A673 (cell line): ENCODE data around the gene STARD5. TPM values are rescaled to one million over a fixed set of nuclear protein-coding genes. Genes with fewer than 3 reads are reported as not detected.
A peak's percentile ranks its signal among the peaks of the same experiment; 100 is the strongest.

Experiments used
- BruUV-seq: library from RNA; stranded (reverse); fragments of 400-500 nt; replicated peaks from 2 replicates; lab custom pipeline; 2021; lab: Mats Ljungman, UMichigan
- CTCF ChIA-PET: fragments of 300-600 bp; sonication (Branson Sonifier 250); formaldehyde crosslinking; loops from one replicate; lab custom pipeline; 2022; ENCODE audit warnings: antibody characterized with exemption; lab: Charles Lee
- POLR2A ChIA-PET: fragments of 300-600 bp; sonication (Branson Sonifier 250); formaldehyde crosslinking; loops from one replicate; lab custom pipeline; 2022; ENCODE audit warnings: antibody characterized with exemption; ENCODE audit not compliant: low non-redundant PET; lab: Charles Lee
- DNase-seq: peaks from one replicate; pipeline ENCODE4 v3.0.0-alpha.2; 2015; ENCODE audit warnings: low spot score
- H3K27ac ChIP-seq: fragments of 200-600 bp; sonication (generic); 2 replicates; pipeline ENCODE4 v1.5.1; 2016; ENCODE audit warnings: mixed run types, low read depth, mild to moderate bottlenecking, mixed read lengths, antibody characterized with exemption, low read length; ENCODE audit not compliant: poor library complexity, severe bottlenecking
- H3K27me3 ChIP-seq: fragments of 200-600 bp; sonication (generic); replicated peaks from 2 replicates; pipeline ENCODE4 v1.6.1; 2017; ENCODE audit warnings: mixed run types, low read depth, mild to moderate bottlenecking, mixed read lengths, antibody characterized with exemption, low read length; ENCODE audit not compliant: insufficient read depth, poor library complexity
- H3K36me3 ChIP-seq: fragments of 200-600 bp; sonication (generic); 2 replicates; pipeline ENCODE4 v1.6.1; 2016; ENCODE audit warnings: mixed run types, mild to moderate bottlenecking, mixed read lengths, antibody characterized with exemption, low read length; ENCODE audit not compliant: insufficient read depth, poor library complexity, severe bottlenecking
- H3K4me1 ChIP-seq: fragments of 200-600 bp; sonication (generic); 2 replicates; pipeline ENCODE4 v1.6.1; 2017; ENCODE audit warnings: mixed run types, mild to moderate bottlenecking, mixed read lengths, antibody characterized with exemption, low read length; ENCODE audit not compliant: insufficient read depth, poor library complexity, severe bottlenecking
- H3K4me3 ChIP-seq: fragments of 200-600 bp; sonication (generic); 2 replicates; pipeline ENCODE4 v1.5.1; 2016; ENCODE audit warnings: low read depth, mixed run types, mild to moderate bottlenecking, mixed read lengths, low read length; ENCODE audit not compliant: poor library complexity, severe bottlenecking
- H3K9me3 ChIP-seq: fragments of 200-600 bp; sonication (generic); 2 replicates; pipeline ENCODE4 v1.6.1; 2016; ENCODE audit warnings: mixed run types, low read depth, mild to moderate bottlenecking, mixed read lengths, antibody characterized with exemption, low read length; ENCODE audit not compliant: poor library complexity, severe bottlenecking
- CTCF ChIP-seq: fragments of 300-800, 200-600 bp; sonication (generic); conservative IDR thresholded peaks from 2 replicates; pipeline ENCODE4 v1.5.1; 2017; ENCODE audit warnings: low read depth, mild to moderate bottlenecking, antibody characterized with exemption, low read length, moderate library complexity, mixed read lengths
- EZH2 ChIP-seq: fragments of 200-600 bp; sonication (generic); IDR thresholded peaks from 2 replicates; pipeline ENCODE4 v1.6.1; 2017; ENCODE audit warnings: borderline replicate concordance, low read depth, mild to moderate bottlenecking, mixed read lengths, antibody characterized with exemption, low read length; ENCODE audit not compliant: poor library complexity, severe bottlenecking
- intact Hi-C: fragments of 100-400 bp; cut with micrococcal nuclease; formaldehyde crosslinking; loops from one replicate; pipeline ENCODE4 v1.10.0; 2022; ENCODE audit not compliant: unreplicated experiment
- total RNA-seq: library from RNA; stranded (reverse); gene quantifications from 2 replicates; pipeline ENCODE4 v1.2.3, GENCODE V29; 2021

STARD5 gene
- total RNA-seq, 1 experiment from 2014 or later = 0.54 TPM

GRCh38 chr15:81281456-81281735, 42.5 kb downstream of the STARD5 start:
- Histone ChIP-seq H3K27me3 (no peaks in the 10 kb centered on the region), H3K4me1 (no peaks in the 10 kb centered on the region), H3K4me3 (no peak overlapping the region), H3K36me3 (no peaks in the 10 kb centered on the region), H3K27ac (no peak overlapping the region), H3K9me3 (peaks cover 6% of the 10 kb centered on the region)
- DNase-seq = no peak
- intact Hi-C loops = no loop called here
- POLR2A ChIA-PET = no interaction called here
- CTCF ChIA-PET = no interaction called here
- no TSS peak for BruUV-seq
- TF ChIP-seq EZH2 (no peak), CTCF (no peak)

GRCh38 chr15:81280696-81281455, 43.1 kb downstream of the STARD5 start:
- peak; percentile 14 for DNase-seq
- no peak for TF ChIP-seq EZH2
- no peak for TF ChIP-seq CTCF
- POLR2A ChIA-PET = no interaction called here

GRCh38 chr15:81279621-81280485, 44.1 kb downstream of the STARD5 start:
- DNase-seq = no peak
- intact Hi-C loops = loop anchor here (5.0 to 10.0 kb wide), 2 partner anchors 42 to 195 kb away; partner anchors contain the start of gene STARD5
- H3K4me1 ChIP-seq = no peaks in the 10 kb centered on the region
- peaks cover 6% of the 10 kb centered on the region for H3K9me3 ChIP-seq
- no peaks in the 10 kb centered on the region for H3K36me3 ChIP-seq
- no peak overlapping the region for H3K4me3 ChIP-seq
- TF ChIP-seq EZH2 (no peak), CTCF (no peak)
- POLR2A ChIA-PET = interaction anchor here (0.6 kb wide), 1 partner anchor 17 kb away, joined by 4 read pairs; no protein-coding TSS in a partner anchor
- H3K27me3 ChIP-seq = no peaks in the 10 kb centered on the region
- CTCF ChIA-PET = no interaction called here
- H3K27ac ChIP-seq = no peak overlapping the region
- no TSS peak for BruUV-seq

More at GRCh38 chr15:81280696-81281455, 43.1 kb downstream of the STARD5 start:
- H3K27me3 ChIP-seq = no peaks in the 10 kb centered on the region
- BruUV-seq = no TSS peak
- H3K27ac ChIP-seq = no peak overlapping the region
- no peaks in the 10 kb centered on the region for H3K4me1 ChIP-seq
- CTCF ChIA-PET = no interaction called here
- no peaks in the 10 kb centered on the region for H3K36me3 ChIP-seq
- H3K4me3 ChIP-seq = no peak overlapping the region
- intact Hi-C loops = no loop called here
- peaks cover 6% of the 10 kb centered on the region for H3K9me3 ChIP-seq
